ENCODE data around the gene ZP1.

- TF ChIP-seq CTCF (tag by site-specific recombination; IDR thresholded peaks at IDR 0.05) = no peak
- no peak for TF ChIP-seq GFI1B (tag by site-specific recombination; IDR thresholded peaks at IDR 0.05)
Observed at GRCh38 chr11:60851327-60852104, 15.8 kb upstream of the ZP1 start.

Data from HEK293 (cell line).